ENCODE results near the gene RASGEF1C.
"Not testable (repeated sequence)": the region's sequence is repeated elsewhere in the genome, so short reads cannot be mapped to it uniquely, and the experiment has no call there.

RASGEF1C gene

DNA sequence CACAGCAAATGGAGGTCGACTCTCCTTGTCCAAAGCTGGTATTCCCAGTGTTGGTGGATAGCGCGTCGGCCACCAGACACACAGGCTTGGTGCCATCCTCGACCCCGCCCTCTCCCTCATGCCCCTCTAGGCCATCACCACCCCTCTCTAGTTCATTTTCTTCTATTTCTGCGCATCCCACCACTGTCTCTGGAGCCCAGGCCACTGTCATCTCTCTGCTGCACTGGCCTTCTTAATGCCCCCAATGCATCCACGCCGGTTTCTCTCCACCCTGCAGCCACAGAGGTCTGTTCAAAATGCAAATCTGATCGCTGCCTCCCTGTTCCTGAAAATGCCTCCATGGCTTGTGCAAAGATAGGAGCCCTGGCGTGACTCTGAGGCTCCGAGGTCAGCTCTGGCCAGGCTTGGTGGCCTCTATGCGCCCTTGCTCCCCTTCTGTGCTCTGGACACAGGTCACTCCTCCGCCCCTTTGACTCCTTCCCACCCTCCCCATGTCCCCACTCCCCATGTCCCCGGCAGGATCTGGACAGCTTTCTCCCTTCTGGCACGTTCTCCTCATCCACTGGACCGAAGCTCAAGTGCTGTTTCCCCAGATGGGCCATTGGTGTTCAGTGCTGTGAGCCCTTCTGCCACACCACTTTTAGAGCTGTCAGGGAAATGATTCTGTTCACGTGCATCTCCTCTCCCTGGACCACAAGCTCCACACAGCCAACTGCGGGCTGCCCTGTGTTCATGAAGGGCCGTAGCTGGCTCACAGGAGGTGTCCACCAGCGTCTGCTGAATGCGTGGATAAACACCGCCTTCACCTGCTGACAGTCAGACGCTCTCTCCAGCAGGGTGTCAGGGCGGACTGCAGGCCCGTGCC is 77.9 kb downstream of the RASGEF1C start:
- Histone ChIP-seq H3K27me3 (ENCODE audit: low read depth, low read length) (peaks cover 9% of the 10 kb centered on the region), H3K4me1 (ENCODE audit: control insufficient read depth in 1 of 2, insufficient read depth in 2 of 2, low read length in 2 of 2) (peaks cover 0 to 6% of the 10 kb centered on the region in 2 donors), H3K27ac (ENCODE audit: low read length) (no peak overlapping the region), H3K4me3 (ENCODE audit: low read depth in 1 of 2, low read length in 2 of 2) (no peak overlapping the region), H3K36me3 (ENCODE audit: control insufficient read depth in 1 of 2, insufficient read depth in 2 of 2, low read length in 2 of 2) (no peaks in the 10 kb centered on the region), H3K9me3 (ENCODE audit: control insufficient read depth in 1 of 2, low read length in 2 of 2) (no peaks in the 10 kb centered on the region)

- Histone ChIP-seq H3K36me3 (ENCODE audit: control insufficient read depth in 1 of 2, insufficient read depth in 2 of 2, low read length in 2 of 2) (no peaks in the 10 kb centered on the region), H3K27ac (ENCODE audit: low read length) (no peak overlapping the region)
Observed at GRCh38 chr5:180130291-180130869, 78.6 kb downstream of the RASGEF1C start.

GRCh38 chr5:180129291-180130190 is 79.5 kb downstream of the RASGEF1C start:
- Histone ChIP-seq H3K4me3 (ENCODE audit: low read depth in 1 of 2, low read length in 2 of 2) (no peak overlapping the region), H3K27ac (ENCODE audit: low read length) (no peak overlapping the region)

More at GRCh38 chr5:180130291-180130869, 78.6 kb downstream of the RASGEF1C start:
- H3K9me3 ChIP-seq (ENCODE audit: control insufficient read depth in 1 of 2, low read length in 2 of 2) = no peaks in the 10 kb centered on the region
- no peak overlapping the region for H3K4me3 ChIP-seq (ENCODE audit: low read depth in 1 of 2, low read length in 2 of 2)
- H3K27me3 ChIP-seq (ENCODE audit: low read depth, low read length) = peaks cover 9% of the 10 kb centered on the region
- peaks cover 0 to 6% of the 10 kb centered on the region in 2 donors for H3K4me1 ChIP-seq (ENCODE audit: control insufficient read depth in 1 of 2, insufficient read depth in 2 of 2, low read length in 2 of 2)

GRCh38 chr5:180128671-180129261 is 80.2 kb downstream of the RASGEF1C start:
- Histone ChIP-seq H3K9me3 (ENCODE audit: control insufficient read depth in 1 of 2, low read length in 2 of 2) (no peaks in the 10 kb centered on the region), H3K36me3 (ENCODE audit: control insufficient read depth in 1 of 2, insufficient read depth in 2 of 2, low read length in 2 of 2) (no peaks in the 10 kb centered on the region), H3K4me3 (ENCODE audit: low read depth in 1 of 2, low read length in 2 of 2) (no peak overlapping the region), H3K27ac (ENCODE audit: low read length) (no peak overlapping the region), H3K4me1 (ENCODE audit: control insufficient read depth in 1 of 2, insufficient read depth in 2 of 2, low read length in 2 of 2) (peaks cover 0 to 6% of the 10 kb centered on the region in 2 donors), H3K27me3 (ENCODE audit: low read depth, low read length) (peaks cover 9% of the 10 kb centered on the region)

More at GRCh38 chr5:180129291-180130190, 79.5 kb downstream of the RASGEF1C start:
- Histone ChIP-seq H3K4me1 (ENCODE audit: control insufficient read depth in 1 of 2, insufficient read depth in 2 of 2, low read length in 2 of 2) (peaks cover 0 to 6% of the 10 kb centered on the region in 2 donors), H3K9me3 (ENCODE audit: control insufficient read depth in 1 of 2, low read length in 2 of 2) (no peaks in the 10 kb centered on the region), H3K36me3 (ENCODE audit: control insufficient read depth in 1 of 2, insufficient read depth in 2 of 2, low read length in 2 of 2) (no peaks in the 10 kb centered on the region), H3K27me3 (ENCODE audit: low read depth, low read length) (peaks cover 9% of the 10 kb centered on the region)

DNA sequence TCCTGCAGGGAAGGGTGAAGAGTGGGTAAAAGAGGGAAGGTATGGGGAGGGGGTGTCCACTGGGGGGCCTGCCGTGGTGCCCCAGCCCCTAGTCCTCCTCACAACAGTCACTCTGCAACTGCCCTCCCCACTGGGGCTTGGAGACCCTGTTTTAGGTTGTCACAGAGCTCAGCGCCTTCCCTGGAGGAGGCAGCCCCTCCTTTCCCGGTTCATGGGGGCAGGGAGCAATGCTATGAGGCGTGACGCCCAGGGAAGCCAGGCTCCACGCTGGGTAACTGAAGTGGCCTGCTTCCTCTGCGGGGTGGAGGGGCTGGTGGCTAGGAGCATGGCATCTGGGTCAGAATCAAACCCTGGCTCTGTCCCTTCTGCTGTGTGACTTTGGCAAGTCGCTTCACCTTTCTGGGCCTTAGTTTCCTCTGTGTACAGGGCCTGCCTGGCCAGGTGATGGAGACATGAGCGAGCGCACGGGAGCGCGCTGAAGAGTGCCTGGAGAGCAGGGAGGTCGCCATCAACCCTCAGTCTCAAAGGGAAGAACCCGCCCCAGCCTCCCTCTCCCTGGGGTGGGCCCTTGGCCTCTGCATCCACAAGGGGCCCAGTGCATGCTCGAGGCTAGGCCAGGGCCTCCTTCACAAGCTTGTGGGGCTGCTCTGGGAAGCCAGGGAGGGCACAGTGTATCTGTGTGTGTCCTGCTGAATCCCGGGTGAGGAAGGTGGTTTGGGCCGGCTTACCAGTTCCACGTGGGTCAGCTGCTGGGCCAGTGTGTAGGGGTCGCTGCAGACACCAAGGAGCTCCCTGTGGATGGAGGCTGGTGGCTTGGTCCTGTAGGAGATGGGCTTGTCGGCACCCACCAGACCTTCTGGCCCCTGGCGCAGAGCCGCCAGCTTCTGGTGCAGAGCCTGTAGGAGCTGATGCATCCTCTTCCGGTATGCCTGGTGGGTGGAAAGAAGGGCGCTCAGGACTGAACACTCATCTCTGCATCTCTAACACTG is 81.0 kb downstream of the RASGEF1C start:
- Histone ChIP-seq H3K36me3 (ENCODE audit: control insufficient read depth in 1 of 2, insufficient read depth in 2 of 2, low read length in 2 of 2) (no peaks in the 10 kb centered on the region), H3K27me3 (ENCODE audit: low read depth, low read length) (peaks cover 9% of the 10 kb centered on the region), H3K9me3 (ENCODE audit: control insufficient read depth in 1 of 2, low read length in 2 of 2) (no peaks in the 10 kb centered on the region), H3K4me1 (ENCODE audit: control insufficient read depth in 1 of 2, insufficient read depth in 2 of 2, low read length in 2 of 2) (peaks cover 0 to 6% of the 10 kb centered on the region in 2 donors), H3K4me3 (ENCODE audit: low read depth in 1 of 2, low read length in 2 of 2) (no peak overlapping the region), H3K27ac (ENCODE audit: low read length) (no peak overlapping the region)

GRCh38 chr5:180126716-180127681 is 82.0 kb downstream of the RASGEF1C start:
- H3K4me3 ChIP-seq (ENCODE audit: low read depth in 1 of 2, low read length in 2 of 2) = no peak overlapping the region

GRCh38 chr5:180126156-180126555 is 82.9 kb downstream of the RASGEF1C start:
- not testable (repeated sequence) for H3K4me3 ChIP-seq (ENCODE audit: low read depth in 1 of 2, low read length in 2 of 2); H3K27me3 ChIP-seq (ENCODE audit: low read depth, low read length)

More at GRCh38 chr5:180126716-180127681, 82.0 kb downstream of the RASGEF1C start:
- H3K9me3 ChIP-seq (ENCODE audit: control insufficient read depth in 1 of 2, low read length in 2 of 2) = no peaks in the 10 kb centered on the region
- H3K27ac ChIP-seq (ENCODE audit: low read length) = no peak overlapping the region
- H3K36me3 ChIP-seq (ENCODE audit: control insufficient read depth in 1 of 2, insufficient read depth in 2 of 2, low read length in 2 of 2) = no peaks in the 10 kb centered on the region
- H3K4me1 ChIP-seq (ENCODE audit: control insufficient read depth in 1 of 2, insufficient read depth in 2 of 2, low read length in 2 of 2) = peaks cover 0 to 6% of the 10 kb centered on the region in 2 donors
- peaks cover 9% of the 10 kb centered on the region for H3K27me3 ChIP-seq (ENCODE audit: low read depth, low read length)

GRCh38 chr5:180124662-180125061 is 84.3 kb downstream of the RASGEF1C start:
- not testable (repeated sequence) for H3K4me1 ChIP-seq (ENCODE audit: control insufficient read depth in 1 of 2, insufficient read depth in 2 of 2, low read length in 2 of 2); H3K4me3 ChIP-seq (ENCODE audit: low read depth in 1 of 2, low read length in 2 of 2); H3K27me3 ChIP-seq (ENCODE audit: low read depth, low read length); H3K9me3 ChIP-seq (ENCODE audit: control insufficient read depth in 1 of 2, low read length in 2 of 2); H3K36me3 ChIP-seq (ENCODE audit: control insufficient read depth in 1 of 2, insufficient read depth in 2 of 2, low read length in 2 of 2); H3K27ac ChIP-seq (ENCODE audit: low read length)

More at GRCh38 chr5:180126156-180126555, 82.9 kb downstream of the RASGEF1C start:
- not testable (repeated sequence) for H3K9me3 ChIP-seq (ENCODE audit: control insufficient read depth in 1 of 2, low read length in 2 of 2); H3K27ac ChIP-seq (ENCODE audit: low read length); H3K36me3 ChIP-seq (ENCODE audit: control insufficient read depth in 1 of 2, insufficient read depth in 2 of 2, low read length in 2 of 2); H3K4me1 ChIP-seq (ENCODE audit: control insufficient read depth in 1 of 2, insufficient read depth in 2 of 2, low read length in 2 of 2)

GRCh38 chr5:180122875-180123274 is 86.1 kb downstream of the RASGEF1C start:
- Histone ChIP-seq H3K36me3 (ENCODE audit: control insufficient read depth in 1 of 2, insufficient read depth in 2 of 2, low read length in 2 of 2) (no peaks in the 10 kb centered on the region), H3K27ac (ENCODE audit: low read length) (no peak overlapping the region)

More at GRCh38 chr5:180122875-180123274, 86.1 kb downstream of the RASGEF1C start:
- H3K27me3 ChIP-seq (ENCODE audit: low read depth, low read length) = peaks cover 9% of the 10 kb centered on the region
- H3K9me3 ChIP-seq (ENCODE audit: control insufficient read depth in 1 of 2, low read length in 2 of 2) = no peaks in the 10 kb centered on the region
- no peak overlapping the region for H3K4me3 ChIP-seq (ENCODE audit: low read depth in 1 of 2, low read length in 2 of 2)
- peaks cover 0 to 6% of the 10 kb centered on the region in 2 donors for H3K4me1 ChIP-seq (ENCODE audit: control insufficient read depth in 1 of 2, insufficient read depth in 2 of 2, low read length in 2 of 2)

All from muscle layer of duodenum (tissue), 2 donors.